Stimulated activated naive CD8-positive, alpha-beta T cell treated with anti-CD3 and anti-CD28 coated beads, Interleukin-15, amount 100 ng/mL, for 72 hours (primary cell): ENCODE data around the gene SUCLG2.

Experiments used
- ATAC-seq: fragments of 150-1000 bp; cut with Tn5 transposase; 2 replicates; pipeline ENCODE4 v1.10.0; 2021; ENCODE audit warnings: mild to moderate bottlenecking, moderate library complexity
- DNase-seq, 2 donors: peaks; one replicate each; pipeline ENCODE4 v3.0.0; 2021 to 2022
- H3K27ac Mint-ChIP-seq, 2 donors: one replicate each; pipeline ENCODE4 v1.8.0; 2022; ENCODE audit warnings: mild to moderate bottlenecking in 2 of 2, mixed read lengths in 2 of 2, moderate library complexity in 2 of 2
- H3K27me3 Mint-ChIP-seq: one replicate; pipeline ENCODE4 v1.8.0; 2022; ENCODE audit warnings: mixed read lengths
- H3K4me1 Mint-ChIP-seq: one replicate; pipeline ENCODE4 v1.8.0; 2022; ENCODE audit warnings: mild to moderate bottlenecking, mixed read lengths
- H3K4me3 Mint-ChIP-seq, 2 donors: one replicate each; pipeline ENCODE4 v1.8.0; 2022; ENCODE audit warnings: mild to moderate bottlenecking in 2 of 2, mixed read lengths in 2 of 2, moderate library complexity in 1 of 2
- H3K9me3 Mint-ChIP-seq, 2 donors: one replicate each; pipeline ENCODE4 v1.8.0; 2022; ENCODE audit warnings: mixed read lengths in 2 of 2

Gene SUCLG2

DNA sequence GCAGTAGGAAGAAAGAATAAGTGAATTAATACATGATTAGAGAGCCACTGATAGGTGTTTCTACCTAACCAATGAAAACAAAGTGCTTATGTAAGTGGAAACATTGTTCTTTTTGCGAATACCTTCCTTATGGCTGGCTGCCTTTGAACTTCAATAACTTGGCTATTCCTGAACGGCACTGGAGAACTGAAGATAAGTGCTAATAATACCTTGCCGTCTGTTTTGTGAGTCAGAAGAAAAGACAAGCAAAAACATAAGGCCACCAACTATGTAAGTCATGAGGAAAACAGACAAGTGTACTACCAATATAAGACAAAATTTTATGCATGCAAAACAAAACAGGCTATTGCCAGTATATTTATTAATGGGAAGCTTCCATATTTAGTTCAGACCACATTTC, 160.6 kb downstream of the SUCLG2 start:
- ATAC-seq (no peak), DNase-seq (no peak)
- Mint-ChIP-seq H3K9me3 (no peaks in the 10 kb centered on the region), H3K27me3 (no peaks in the 10 kb centered on the region), H3K4me1 (peaks cover 11% of the 10 kb centered on the region), H3K4me3 (no peak overlapping the region), H3K27ac (no peak overlapping the region)

DNA sequence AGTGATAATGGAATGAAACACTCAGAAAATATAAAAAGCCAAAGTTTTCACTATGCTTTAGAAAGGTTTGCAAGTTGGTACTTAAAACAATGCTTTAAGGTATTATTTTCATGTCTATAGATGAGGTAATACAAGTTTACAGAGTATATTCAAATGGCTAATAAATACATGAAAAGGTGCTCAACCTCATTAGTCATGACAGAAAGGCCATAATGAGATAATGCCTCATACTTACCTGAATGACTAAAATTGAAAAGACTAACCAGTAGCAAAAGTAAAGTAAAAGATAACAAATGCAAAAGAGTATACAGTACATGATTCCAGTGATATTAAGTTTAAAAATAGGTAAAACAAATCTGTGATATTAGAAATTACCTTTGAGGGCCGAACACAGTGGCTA, 163.8 kb downstream of the SUCLG2 start:
- ATAC-seq (no peak), DNase-seq (no peak)
- Mint-ChIP-seq H3K27ac (peak overlapping the region; percentile 75 to 82), H3K4me1 (peaks cover 11% of the 10 kb centered on the region), H3K27me3 (no peaks in the 10 kb centered on the region), H3K9me3 (no peaks in the 10 kb centered on the region), H3K4me3 (no peak overlapping the region)

DNA sequence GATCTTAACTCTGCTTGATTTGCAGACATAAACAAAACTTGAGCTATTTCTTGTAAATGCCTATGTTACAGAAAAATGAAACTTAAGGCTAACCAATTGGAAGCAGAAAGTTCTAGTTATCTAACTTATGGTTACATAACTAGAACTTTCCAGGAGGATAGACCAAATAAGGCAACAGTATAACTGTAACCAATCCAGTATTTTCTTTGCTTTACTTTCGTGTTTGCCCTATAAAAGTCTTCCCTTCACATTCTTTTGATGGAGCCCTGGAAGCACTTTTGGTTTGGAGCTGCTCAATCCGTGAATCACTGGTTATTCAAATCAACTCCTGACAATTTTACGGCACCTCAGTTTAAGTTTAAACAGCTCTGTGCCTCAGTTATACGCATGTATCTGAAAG, 164.6 kb downstream of the SUCLG2 start:
- no peak for DNase-seq

DNA sequence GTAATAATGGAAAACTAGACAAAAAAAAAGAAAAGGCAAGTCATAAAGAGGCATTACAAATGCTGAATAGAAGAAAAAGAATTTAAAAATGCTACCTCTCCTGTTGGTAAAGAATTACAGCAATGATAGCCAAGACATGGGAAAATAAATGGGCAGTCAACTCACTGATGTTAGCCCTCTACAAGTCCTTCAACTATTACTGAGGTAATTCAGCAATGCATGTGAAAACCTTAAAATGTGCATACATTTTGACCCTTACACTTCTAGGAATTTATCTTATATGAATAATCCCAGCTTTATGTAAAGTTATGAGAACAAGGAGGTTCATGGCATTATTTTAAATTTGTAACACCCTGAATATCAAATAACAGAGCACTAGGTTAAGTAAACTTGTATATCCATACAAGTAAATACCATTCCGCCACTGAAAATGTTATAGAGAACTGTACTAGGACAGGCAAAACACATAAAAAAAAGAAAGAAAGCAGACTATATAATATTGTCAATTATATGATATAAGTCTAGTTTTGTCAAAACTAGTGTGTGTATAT, 166.8 kb downstream of the SUCLG2 start:
- peak overlapping the region in 1 of 2 donors; percentile 25 for H3K27ac Mint-ChIP-seq
- H3K4me1 Mint-ChIP-seq = peaks cover 21% of the 10 kb centered on the region
- DNase-seq (no peak), ATAC-seq (no peak)
- H3K4me3 Mint-ChIP-seq = no peak overlapping the region
- no peaks in the 10 kb centered on the region for H3K9me3 Mint-ChIP-seq
- H3K27me3 Mint-ChIP-seq = no peaks in the 10 kb centered on the region

More for the DNA sequence above, 164.6 kb downstream of the SUCLG2 start:
- no peak for ATAC-seq
- Mint-ChIP-seq H3K4me1 (peaks cover 11% of the 10 kb centered on the region), H3K9me3 (no peaks in the 10 kb centered on the region), H3K27ac (peak overlapping the region in 1 of 2 donors; percentile 82), H3K27me3 (no peaks in the 10 kb centered on the region), H3K4me3 (no peak overlapping the region)

DNA sequence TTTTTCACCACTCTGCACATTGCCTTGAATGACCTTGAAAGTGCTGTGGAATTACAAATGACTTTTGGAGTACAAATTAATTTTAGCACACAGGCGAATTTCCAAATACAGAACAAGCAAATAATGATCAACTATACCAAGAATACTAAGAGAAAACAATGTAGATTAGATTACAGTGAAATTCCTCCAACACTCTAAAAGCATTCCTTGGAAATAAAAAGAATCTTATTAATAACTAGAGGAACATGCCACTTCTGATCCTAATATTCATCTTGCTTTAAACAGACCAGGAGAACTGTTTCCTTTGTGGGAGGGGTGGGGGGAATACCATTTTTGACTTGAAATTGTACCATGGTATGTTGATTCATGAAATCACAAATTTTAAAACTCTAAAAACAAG, 167.5 kb downstream of the SUCLG2 start:
- H3K27me3 Mint-ChIP-seq = no peaks in the 10 kb centered on the region
- DNase-seq = no peak
- H3K9me3 Mint-ChIP-seq = no peaks in the 10 kb centered on the region
- no peak overlapping the region for H3K27ac Mint-ChIP-seq
- peaks cover 21% of the 10 kb centered on the region for H3K4me1 Mint-ChIP-seq
- no peak for ATAC-seq
- no peak overlapping the region for H3K4me3 Mint-ChIP-seq

DNA sequence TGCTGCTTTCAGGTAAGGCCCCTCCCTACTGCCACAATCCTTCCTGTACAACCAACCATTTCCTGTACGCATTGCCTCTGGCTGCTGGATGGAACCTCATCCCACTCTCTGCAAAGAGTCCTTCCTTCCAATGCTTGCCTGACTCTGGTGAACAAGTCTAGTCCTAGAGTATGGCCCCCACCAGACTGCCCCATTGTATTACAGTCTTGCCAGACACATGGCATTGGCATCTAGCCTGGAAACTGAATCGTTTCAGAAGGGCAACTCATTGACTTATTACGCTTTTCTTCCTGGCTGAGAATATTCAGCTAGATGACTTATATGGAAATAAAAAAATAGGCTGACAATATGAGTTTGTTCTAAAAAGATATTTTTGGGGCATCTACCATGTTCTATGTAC, 170.3 kb downstream of the SUCLG2 start:
- ATAC-seq = no peak
- no peaks in the 10 kb centered on the region for H3K27me3 Mint-ChIP-seq
- DNase-seq = no peak
- no peak overlapping the region for H3K27ac Mint-ChIP-seq
- H3K4me1 Mint-ChIP-seq = peaks cover 11% of the 10 kb centered on the region
- no peaks in the 10 kb centered on the region for H3K9me3 Mint-ChIP-seq
- no peak overlapping the region for H3K4me3 Mint-ChIP-seq

DNA sequence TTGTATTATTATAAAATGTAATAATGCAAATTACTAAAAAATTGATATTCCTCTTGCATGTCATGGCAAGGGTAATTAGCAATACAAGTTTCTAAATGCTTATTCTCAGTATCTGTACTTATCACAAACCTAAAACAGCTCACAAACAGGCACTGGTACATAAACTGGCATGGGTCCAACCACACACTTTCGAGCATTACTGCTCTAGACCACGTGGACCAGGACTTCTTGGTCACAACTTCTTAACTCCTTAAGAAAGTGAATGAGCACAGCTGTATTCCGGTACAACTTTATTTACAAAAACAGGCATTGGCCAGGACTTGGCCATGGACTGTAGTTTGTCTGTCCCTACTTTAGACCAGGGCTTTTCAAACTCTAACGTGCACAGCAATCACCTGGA, 173.3 kb downstream of the SUCLG2 start:
- H3K27me3 Mint-ChIP-seq = no peaks in the 10 kb centered on the region
- DNase-seq = no peak
- H3K4me1 Mint-ChIP-seq = peaks cover 11% of the 10 kb centered on the region
- H3K27ac Mint-ChIP-seq = no peak overlapping the region
- no peak overlapping the region for H3K4me3 Mint-ChIP-seq
- H3K9me3 Mint-ChIP-seq = no peaks in the 10 kb centered on the region
- no peak for ATAC-seq

DNA sequence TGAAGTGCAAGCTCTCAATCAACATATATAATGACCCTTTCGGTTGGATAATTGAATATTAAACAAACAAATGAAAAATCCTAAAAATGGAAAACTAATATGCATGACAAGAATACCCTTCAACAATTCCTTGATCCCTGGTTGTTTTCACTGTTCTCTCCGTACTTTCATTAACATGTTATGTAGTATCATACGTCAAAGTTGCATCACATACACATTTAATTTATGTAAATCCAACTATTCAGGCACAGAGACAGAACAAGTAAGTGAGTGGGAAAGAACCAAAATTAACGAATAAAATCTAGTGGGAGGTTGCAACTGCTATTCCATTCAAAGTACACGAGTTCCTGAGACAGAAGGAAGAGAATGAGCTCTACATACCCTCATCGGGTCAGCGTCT, 176.0 kb downstream of the SUCLG2 start:
- Mint-ChIP-seq H3K27me3 (no peaks in the 10 kb centered on the region), H3K4me1 (no peaks in the 10 kb centered on the region), H3K9me3 (no peaks in the 10 kb centered on the region), H3K4me3 (no peak overlapping the region), H3K27ac (no peak overlapping the region)
- no peak for ATAC-seq
- DNase-seq = no peak

DNA sequence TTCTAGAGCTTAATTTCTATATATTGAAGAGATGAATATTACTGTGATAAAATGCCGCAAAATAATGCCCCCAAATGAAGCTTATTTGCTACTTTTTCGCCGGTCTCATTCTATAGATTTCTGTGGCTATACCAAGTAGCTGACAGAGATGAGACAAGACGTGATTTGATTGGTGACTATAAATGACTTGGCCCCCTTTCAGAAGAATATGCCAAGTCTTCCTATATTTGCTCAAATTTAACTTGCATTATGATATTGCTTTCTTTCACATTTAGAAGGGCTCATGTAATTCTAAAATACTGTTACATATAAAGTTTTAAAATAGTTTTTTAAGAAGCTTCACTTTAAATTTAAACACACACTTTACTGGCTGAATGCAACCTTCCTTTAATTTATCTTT, 180.1 kb downstream of the SUCLG2 start:
- ATAC-seq = no peak
- Mint-ChIP-seq H3K27me3 (no peaks in the 10 kb centered on the region), H3K27ac (no peak overlapping the region), H3K4me3 (no peak overlapping the region), H3K4me1 (no peaks in the 10 kb centered on the region), H3K9me3 (no peaks in the 10 kb centered on the region)
- DNase-seq = no peak

DNA sequence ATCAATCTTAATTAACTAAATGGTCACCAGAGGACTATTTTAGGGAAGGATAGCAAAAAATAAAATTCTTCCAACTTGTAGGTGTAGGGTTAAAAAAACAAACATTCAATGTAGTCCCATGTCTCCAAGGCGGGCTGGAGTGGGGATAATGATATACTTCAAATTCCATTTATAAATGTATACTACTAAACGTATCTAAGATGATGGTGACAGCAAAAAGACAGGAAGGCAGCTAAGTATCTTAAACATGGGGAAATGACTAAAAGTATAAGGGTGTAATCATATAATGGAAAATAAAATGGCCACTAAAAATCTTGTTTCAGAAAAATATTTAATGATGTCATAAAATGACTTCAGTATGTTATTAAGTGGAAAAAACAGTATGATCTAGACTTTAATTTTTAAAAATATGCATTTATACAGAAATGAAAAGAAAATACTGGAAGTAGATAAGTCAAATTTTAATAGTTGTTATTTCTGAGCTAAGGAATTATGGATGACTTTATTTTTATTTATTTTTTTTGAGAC, 181.7 kb downstream of the SUCLG2 start:
- H3K4me1 Mint-ChIP-seq = no peaks in the 10 kb centered on the region
- DNase-seq (no peak), ATAC-seq (no peak)
- H3K4me3 Mint-ChIP-seq = no peak overlapping the region
- no peaks in the 10 kb centered on the region for H3K9me3 Mint-ChIP-seq
- H3K27ac Mint-ChIP-seq = no peak overlapping the region
- H3K27me3 Mint-ChIP-seq = no peaks in the 10 kb centered on the region

DNA sequence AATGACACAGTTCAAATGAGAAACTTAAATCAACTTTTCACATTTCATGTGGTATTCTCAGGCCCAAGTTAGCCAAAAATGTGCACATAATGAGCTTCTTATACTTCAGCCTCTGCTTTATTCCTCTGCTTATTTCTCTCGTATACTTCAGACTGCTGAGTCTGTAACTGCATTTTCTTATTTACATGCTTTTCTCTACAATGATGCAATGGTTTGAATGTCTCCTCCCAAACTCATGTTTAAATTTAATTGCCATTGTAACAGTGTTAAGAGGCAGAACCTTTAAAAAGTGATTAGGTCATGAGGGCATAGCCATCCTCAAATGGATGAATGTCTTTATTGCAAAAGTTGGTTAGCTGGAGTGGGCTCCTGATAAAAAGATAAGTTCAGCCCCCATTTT, 184.2 kb downstream of the SUCLG2 start:
- no peaks in the 10 kb centered on the region for H3K9me3 Mint-ChIP-seq
- H3K27me3 Mint-ChIP-seq = no peaks in the 10 kb centered on the region
- ATAC-seq (no peak), DNase-seq (no peak)
- no peaks in the 10 kb centered on the region for H3K4me1 Mint-ChIP-seq
- H3K27ac Mint-ChIP-seq = peak overlapping the region in 1 of 2 donors; percentile 41
- no peak overlapping the region for H3K4me3 Mint-ChIP-seq

DNA sequence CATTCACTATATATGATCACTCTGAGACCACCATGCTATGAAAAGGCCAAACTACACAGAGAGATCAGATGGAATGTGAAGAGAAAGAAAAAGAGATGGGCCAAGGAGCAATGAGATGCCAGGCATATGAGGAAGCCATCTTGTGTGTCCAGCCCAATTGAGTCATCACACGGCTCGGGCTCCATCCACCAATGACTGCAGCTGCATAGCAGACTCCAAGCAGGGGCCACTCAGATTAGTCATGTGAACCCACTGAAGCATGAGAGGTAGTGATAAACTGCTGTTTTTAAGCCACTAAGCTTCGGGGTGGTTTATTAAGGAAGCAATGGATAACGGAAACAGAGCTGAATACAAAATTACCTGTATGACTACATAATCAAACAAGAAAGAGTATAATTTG, 185.9 kb downstream of the SUCLG2 start:
- H3K27ac Mint-ChIP-seq = peak overlapping the region in 1 of 2 donors; percentile 70

DNA sequence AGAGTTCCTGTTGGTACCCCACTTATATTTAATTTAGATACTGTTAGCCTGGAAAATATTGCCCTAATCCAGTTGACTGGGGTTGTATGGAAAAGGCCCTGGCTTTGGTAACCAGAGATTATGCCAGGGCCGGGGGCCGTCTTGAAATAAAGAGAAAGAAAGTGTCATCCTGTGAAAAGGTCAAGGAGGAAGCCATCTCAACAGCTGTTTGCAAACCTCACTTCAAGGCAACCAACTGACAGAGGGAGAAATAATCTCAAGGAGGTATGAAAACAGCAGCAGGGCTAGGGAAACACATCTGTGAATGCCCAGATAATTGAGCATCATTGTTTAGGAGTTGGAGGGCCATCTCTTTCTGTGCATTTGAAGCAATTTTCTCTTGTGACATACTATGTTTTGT, 190.8 kb downstream of the SUCLG2 start:
- Mint-ChIP-seq H3K27me3 (no peaks in the 10 kb centered on the region), H3K27ac (no peak overlapping the region), H3K4me1 (peaks cover 13% of the 10 kb centered on the region), H3K9me3 (no peaks in the 10 kb centered on the region), H3K4me3 (no peak overlapping the region)
- ATAC-seq (no peak), DNase-seq (no peak)

More for the DNA sequence above, 185.9 kb downstream of the SUCLG2 start:
- H3K9me3 Mint-ChIP-seq = no peaks in the 10 kb centered on the region
- H3K4me3 Mint-ChIP-seq = no peak overlapping the region
- no peaks in the 10 kb centered on the region for H3K27me3 Mint-ChIP-seq
- DNase-seq (no peak), ATAC-seq (no peak)
- H3K4me1 Mint-ChIP-seq = no peaks in the 10 kb centered on the region

DNA sequence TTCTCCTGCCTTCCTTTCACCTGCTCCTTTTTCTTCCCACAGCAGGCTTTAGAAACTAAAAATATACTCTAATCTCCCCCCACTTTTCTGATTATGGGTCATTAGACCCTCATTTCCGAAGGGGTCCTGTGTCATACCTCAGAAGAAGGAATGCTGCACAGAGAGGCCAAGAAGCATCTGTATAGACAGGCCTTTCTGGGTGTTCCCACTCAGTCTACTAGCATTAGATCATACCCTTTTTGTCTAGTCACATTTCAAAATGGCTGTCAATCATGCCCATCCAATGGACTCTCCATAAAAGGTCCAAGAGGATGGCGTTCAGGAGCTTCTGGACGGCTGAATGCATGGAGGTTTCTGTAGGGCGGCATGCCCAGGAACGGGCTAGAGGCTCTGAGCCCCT, 192.2 kb downstream of the SUCLG2 start:
- Mint-ChIP-seq H3K4me3 (no peak overlapping the region), H3K4me1 (peaks cover 13% of the 10 kb centered on the region), H3K27ac (no peak overlapping the region), H3K9me3 (no peaks in the 10 kb centered on the region), H3K27me3 (no peaks in the 10 kb centered on the region)
- ATAC-seq = no peak
- DNase-seq = no peak

DNA sequence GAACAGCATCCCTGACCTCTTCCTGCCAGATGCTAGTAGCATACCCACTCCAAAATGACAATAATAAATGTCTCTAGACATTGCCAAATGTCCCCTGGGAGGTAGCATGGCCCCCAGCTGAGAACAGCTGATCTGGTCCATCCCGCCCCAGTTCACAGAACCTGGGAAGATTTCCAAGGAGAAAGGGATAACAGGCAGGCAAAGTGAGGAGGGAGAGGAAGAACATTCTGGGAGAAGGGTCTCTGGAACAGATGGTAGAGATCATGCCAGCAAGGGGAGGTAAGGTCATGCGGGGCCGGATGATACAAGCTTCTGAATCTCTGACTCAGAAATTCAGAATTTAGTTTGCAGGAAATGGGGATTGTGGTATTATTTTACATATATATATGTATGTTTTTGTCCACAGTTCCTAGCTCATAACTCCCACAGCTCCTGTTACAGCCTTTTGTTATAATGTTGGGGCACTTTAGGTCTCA, 192.7 kb downstream of the SUCLG2 start:
- no peaks in the 10 kb centered on the region for H3K9me3 Mint-ChIP-seq
- H3K27me3 Mint-ChIP-seq = no peaks in the 10 kb centered on the region
- DNase-seq (no peak), ATAC-seq (no peak)
- H3K4me3 Mint-ChIP-seq = no peak overlapping the region
- H3K4me1 Mint-ChIP-seq = peaks cover 13% of the 10 kb centered on the region
- H3K27ac Mint-ChIP-seq = peak overlapping the region in 1 of 2 donors; percentile 35

DNA sequence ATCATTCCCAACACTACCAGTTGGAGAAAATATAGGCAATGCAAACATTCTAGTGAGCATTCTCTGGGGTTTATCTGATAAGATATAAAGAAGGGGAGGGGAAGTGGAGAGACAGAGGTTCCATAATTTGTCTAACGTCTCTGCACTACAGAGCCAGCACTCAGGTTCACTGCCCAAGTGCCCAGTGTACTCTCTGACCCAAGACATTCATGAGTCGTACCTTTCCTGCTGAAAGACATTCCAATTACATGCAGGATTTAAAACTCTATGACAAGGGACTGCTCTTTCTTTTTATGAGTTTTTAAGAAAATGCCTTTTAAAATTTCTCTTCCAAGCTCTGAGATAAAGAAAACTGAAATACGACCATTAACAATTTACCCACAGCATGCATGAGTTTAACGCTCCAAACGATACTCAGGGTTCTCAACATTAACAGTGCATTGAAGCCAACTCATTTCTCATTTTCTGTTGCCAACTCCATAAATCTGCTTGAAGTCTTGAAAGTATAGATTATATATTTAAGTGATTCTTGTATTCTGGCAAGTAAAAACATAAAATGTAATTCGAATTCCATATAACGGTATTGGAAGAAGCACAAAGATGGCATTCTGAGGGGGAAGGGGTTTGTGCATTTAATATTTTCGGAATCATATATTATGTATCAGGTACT, 193.4 kb downstream of the SUCLG2 start:
- no peak for DNase-seq
- Mint-ChIP-seq H3K27ac (no peak overlapping the region), H3K27me3 (no peaks in the 10 kb centered on the region), H3K9me3 (no peaks in the 10 kb centered on the region), H3K4me1 (peaks cover 13% of the 10 kb centered on the region), H3K4me3 (no peak overlapping the region)
- no peak for ATAC-seq

DNA sequence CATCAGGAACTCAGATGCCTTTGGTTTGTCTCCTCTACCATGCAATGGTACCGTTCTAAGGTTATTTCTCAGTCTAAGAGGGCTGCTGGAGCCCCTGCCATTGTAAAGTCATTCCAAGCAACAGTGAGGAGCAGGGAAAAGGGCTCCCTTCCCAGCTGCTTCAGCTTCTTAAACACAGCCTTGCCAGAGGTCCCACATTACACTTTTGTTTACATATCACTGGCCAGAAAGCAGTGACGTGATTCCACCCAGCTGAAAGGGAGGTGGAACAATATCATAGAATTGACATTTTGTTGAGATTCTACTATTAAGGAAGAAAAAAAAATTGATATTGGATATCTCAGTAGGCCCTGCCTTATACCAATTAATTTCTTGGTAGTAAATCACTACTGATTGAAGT, 194.6 kb downstream of the SUCLG2 start:
- Mint-ChIP-seq H3K9me3 (no peaks in the 10 kb centered on the region), H3K27me3 (no peaks in the 10 kb centered on the region), H3K4me1 (peaks cover 13% of the 10 kb centered on the region), H3K4me3 (no peak overlapping the region), H3K27ac (no peak overlapping the region)
- no peak for DNase-seq
- no peak for ATAC-seq
